Lower leg skin (tissue), 3 donors: Measurements from ENCODE around the gene MSANTD4.

ENCODE experiments used
- POLR2A ChIP-seq, 2 donors: fragments of 450-650 bp; IDR thresholded peaks; one replicate each; pipeline ENCODE4 v1.6.1; 2016 to 2017; ENCODE audit warnings: antibody characterized with exemption in 2 of 2, mild to moderate bottlenecking in 1 of 2, moderate library complexity in 1 of 2
- TF ChIP-seq, protein P1 (sequence below), 3 donors: fragments of 450-650 bp; IDR thresholded peaks; one replicate each; pipeline ENCODE4 v1.5.1; 2016; ENCODE audit warnings: antibody characterized with exemption in 3 of 3, mild to moderate bottlenecking in 3 of 3, moderate library complexity in 2 of 3

DNA sequence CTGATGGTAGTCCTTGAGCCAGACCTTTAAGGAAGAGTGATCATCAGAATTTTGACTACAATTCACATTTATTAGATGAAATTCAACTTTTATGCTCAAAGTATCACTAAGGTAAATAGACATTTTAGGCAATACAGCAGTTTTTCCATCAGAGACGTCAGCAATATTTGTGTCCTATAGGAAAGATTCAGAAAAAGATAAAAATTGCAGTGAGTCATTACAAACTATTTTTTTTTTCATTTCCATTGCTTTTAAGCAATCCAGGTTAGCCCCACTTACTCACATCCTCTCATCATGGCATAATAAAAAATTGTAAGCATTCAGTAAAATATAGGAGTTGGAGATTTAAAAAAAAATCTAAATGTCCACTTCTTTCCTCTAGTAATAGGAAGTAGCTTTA, 46.9 kb downstream of the MSANTD4 start:
- TF ChIP-seq, protein P1, sequence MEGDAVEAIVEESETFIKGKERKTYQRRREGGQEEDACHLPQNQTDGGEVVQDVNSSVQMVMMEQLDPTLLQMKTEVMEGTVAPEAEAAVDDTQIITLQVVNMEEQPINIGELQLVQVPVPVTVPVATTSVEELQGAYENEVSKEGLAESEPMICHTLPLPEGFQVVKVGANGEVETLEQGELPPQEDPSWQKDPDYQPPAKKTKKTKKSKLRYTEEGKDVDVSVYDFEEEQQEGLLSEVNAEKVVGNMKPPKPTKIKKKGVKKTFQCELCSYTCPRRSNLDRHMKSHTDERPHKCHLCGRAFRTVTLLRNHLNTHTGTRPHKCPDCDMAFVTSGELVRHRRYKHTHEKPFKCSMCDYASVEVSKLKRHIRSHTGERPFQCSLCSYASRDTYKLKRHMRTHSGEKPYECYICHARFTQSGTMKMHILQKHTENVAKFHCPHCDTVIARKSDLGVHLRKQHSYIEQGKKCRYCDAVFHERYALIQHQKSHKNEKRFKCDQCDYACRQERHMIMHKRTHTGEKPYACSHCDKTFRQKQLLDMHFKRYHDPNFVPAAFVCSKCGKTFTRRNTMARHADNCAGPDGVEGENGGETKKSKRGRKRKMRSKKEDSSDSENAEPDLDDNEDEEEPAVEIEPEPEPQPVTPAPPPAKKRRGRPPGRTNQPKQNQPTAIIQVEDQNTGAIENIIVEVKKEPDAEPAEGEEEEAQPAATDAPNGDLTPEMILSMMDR (IDR thresholded peaks at IDR 0.05), result no peak
- no peak for TF ChIP-seq POLR2A (IDR thresholded peaks at IDR 0.05)
